K562 (cell line): ENCODE measurements around the gene LAX1. TPM values are rescaled to one million over a fixed set of nuclear protein-coding genes. Genes with fewer than 3 reads are reported as not detected.
A peak's percentile ranks its signal among the peaks of the same experiment; 100 is the strongest.

Experiments
- ASH1L ChIP-seq: fragments of 450-650 bp; IDR thresholded peaks from 2 replicates; pipeline ENCODE4 v1.6.1; 2018; ENCODE audit warnings: borderline replicate concordance, mild to moderate bottlenecking, low read depth; ENCODE audit not compliant: partially characterized antibody
- DMBX1 ChIP-seq: fragments of 250-450 bp; sonication (Bioruptor Pico); IDR thresholded peaks from 2 replicates; pipeline ENCODE4 v1.8.0; 2022; ENCODE audit warnings: inconsistent platforms, mild to moderate bottlenecking, moderate library complexity, borderline replicate concordance
- GTF2A2 ChIP-seq: IDR thresholded peaks from 2 replicates; pipeline ENCODE4 v1.6.1; 2016; ENCODE audit warnings: mild to moderate bottlenecking, missing genetic modification characterization, missing compliant biosample characterization
- HOXB6 ChIP-seq: fragments of 250-450 bp; sonication (Bioruptor Pico); IDR thresholded peaks from 2 replicates; pipeline ENCODE4 v1.5.1; 2022; ENCODE audit warnings: mild to moderate bottlenecking, borderline replicate concordance
- KDM4B ChIP-seq, 2 experiments: fragments of 450-650 bp in 1 of 2; sonication (generic) in 1 of 2; IDR thresholded peaks; 2 replicates each; pipeline ENCODE4 v1.6.1; 2016 to 2017; ENCODE audit warnings: borderline replicate concordance in 2 of 2, antibody characterized with exemption in 1 of 2, low read depth in 1 of 2, mild to moderate bottlenecking in 1 of 2
- KLF10 ChIP-seq: fragments of 250-450 bp; sonication (Bioruptor Pico); IDR thresholded peaks from 2 replicates; pipeline ENCODE4 v1.6.1; 2021; ENCODE audit warnings: matching md5 sums
- PRMT5 ChIP-seq: sonication (generic); formaldehyde crosslinking; IDR thresholded peaks from 2 replicates; pipeline ENCODE4 v1.5.0; 2020; ENCODE audit warnings: missing genetic modification reagents
- RFX5 ChIP-seq: IDR thresholded peaks from 2 replicates; pipeline ENCODE4 v1.6.1; 2011; ENCODE audit warnings: low read depth, mild to moderate bottlenecking, improper control_type of control experiment, low read length
- SMAD4 ChIP-seq: fragments of 250-450 bp; sonication (Bioruptor Pico); conservative IDR thresholded peaks from 2 replicates; pipeline ENCODE4 v1.8.0; 2021; ENCODE audit warnings: inconsistent platforms, mild to moderate bottlenecking, moderate library complexity
- SRSF1 ChIP-seq: fragments of 200-400 bp; formaldehyde crosslinking; IDR thresholded peaks from 2 replicates; pipeline ENCODE4 v1.6.1; 2017; ENCODE audit warnings: mild to moderate bottlenecking, low read depth, low read length, moderate library complexity
- TAF9B ChIP-seq: fragments of 450-650 bp; IDR thresholded peaks from 2 replicates; pipeline ENCODE4 v1.6.1; 2018; ENCODE audit warnings: mild to moderate bottlenecking; ENCODE audit not compliant: partially characterized antibody
- TCF7 ChIP-seq: sonication (generic); IDR thresholded peaks from 2 replicates; pipeline ENCODE4 v1.6.1; 2016; ENCODE audit warnings: antibody characterized with exemption, borderline replicate concordance
- ZBTB43 ChIP-seq: sonication (generic); formaldehyde crosslinking; IDR thresholded peaks from 2 replicates; pipeline ENCODE4 v1.8.0; 2023; ENCODE audit warnings: mild to moderate bottlenecking, missing genetic modification reagents
- ZC3H11A ChIP-seq: IDR thresholded peaks from 2 replicates; pipeline ENCODE4 v1.6.1; 2012; ENCODE audit warnings: low read depth, low read length, improper control_type of control experiment
- ZC3H8 ChIP-seq: fragments of 450-650 bp; IDR thresholded peaks from 2 replicates; pipeline ENCODE4 v1.6.1; 2017
- ZHX1 ChIP-seq: fragments of 150-350 bp; conservative IDR thresholded peaks from 2 replicates; pipeline ENCODE4 v1.6.1; 2014; ENCODE audit warnings: low read length
- ZKSCAN3 ChIP-seq: fragments of 250-450 bp; sonication (Bioruptor Pico); IDR thresholded peaks from 2 replicates; pipeline ENCODE4 v1.4.0; 2020
- ZNF277 ChIP-seq: fragments of 250-450 bp; sonication (Bioruptor Pico); IDR thresholded peaks from 2 replicates; pipeline ENCODE4 v1.8.0; 2022; ENCODE audit warnings: inconsistent platforms, mild to moderate bottlenecking, moderate library complexity, borderline replicate concordance
- ZNF518B ChIP-seq: fragments of 250-450 bp; sonication (Bioruptor Pico); IDR thresholded peaks from 2 replicates; pipeline ENCODE4 v1.5.0; 2021; ENCODE audit warnings: mild to moderate bottlenecking, moderate library complexity
- ZNF551 ChIP-seq: fragments of 250-450 bp; sonication (Bioruptor Pico); IDR thresholded peaks from 2 replicates; pipeline ENCODE4 v1.5.0; 2021; ENCODE audit warnings: mild to moderate bottlenecking, moderate library complexity
- polyA plus RNA-seq, 8 experiments: library from polyadenylated mRNA; depleted of rRNA in 4 of 8; stranded (reverse) in 5 of 8; unstranded in 3 of 8; fragments of >200 nt; fragmentation: Nextera tagmentation in 2 of 8; fragmentation: Illumina TruSeq in 1 of 8; extraction: Ambion mirVana in 2 of 8; extraction: Trizol in 1 of 8; gene quantifications; 2 replicates each; pipeline versions ENCODE4 v1.2.1 to v1.2.3, GENCODE V29; 2011 to 2014; ENCODE audit warnings: inconsistent platforms in 1 of 8, missing spikeins in 1 of 8
- total RNA-seq, 7 experiments: library from RNA; depleted of rRNA in 6 of 7; stranded (reverse); fragments of >200 nt in 6 of 7; fragmentation: Illumina TruSeq in 2 of 7; extraction: Trizol in 2 of 7; gene quantifications; 2 replicates each; pipeline versions ENCODE4 v1.2.1 to v1.2.3, GENCODE V29; 2011 to 2021; ENCODE audit warnings: low replicate concordance in 1 of 7

Gene LAX1
- total and polyA plus RNA-seq, 9 of the 15 experiments (the other 6 are each of a cell fraction or from before 2014, with no cell fraction given): not detected

- no peak for TF ChIP-seq KLF10
- TF ChIP-seq TCF7: no peak
- TF ChIP-seq KDM4B (IDR thresholded peaks at IDR 0.05; ENCODE audit: borderline replicate concordance in 2 of 2, low read depth in 1 of 2): no peak
- no peak for TF ChIP-seq ZNF277 (CRISPR knock-in tag)
- TF ChIP-seq PRMT5 (CRISPR knock-in tag): no peak
- TF ChIP-seq SRSF1: no peak
- TF ChIP-seq ZC3H11A: no peak
- TF ChIP-seq DMBX1 (CRISPR knock-in tag): peak; percentile 92
- TF ChIP-seq HOXB6 (CRISPR knock-in tag): no peak
- no peak for TF ChIP-seq GTF2A2 (tag)
- no peak for TF ChIP-seq ZKSCAN3 (CRISPR knock-in tag)
- TF ChIP-seq ZNF518B: no peak
- no peak for TF ChIP-seq RFX5
- no peak for TF ChIP-seq ZHX1
- peak; percentile 88 for TF ChIP-seq SMAD4 (CRISPR knock-in tag)
- TF ChIP-seq ZBTB43 (CRISPR knock-in tag): no peak
- TF ChIP-seq ASH1L: no peak
- TF ChIP-seq TAF9B: peak; percentile 55
- no peak for TF ChIP-seq ZNF551
- TF ChIP-seq ZC3H8: no peak
Observed at GRCh38 chr1:203726417-203726867, 38.5 kb upstream of the LAX1 start (continued).
